MM.1S (cell line): ENCODE results near the gene NRAP.

Source experiments
- CTCF ChIP-seq: fragments of 300-600 bp; sonication (generic); IDR thresholded peaks from 2 replicates; pipeline ENCODE4 v1.5.1; 2016; ENCODE audit warnings: antibody characterized with exemption, low read length, mixed read lengths
- EZH2phosphoT487 ChIP-seq: fragments of 300-600 bp; sonication (generic); IDR thresholded peaks from 2 replicates; pipeline ENCODE4 v1.6.1; 2018; ENCODE audit warnings: antibody characterized with exemption, low read length

GRCh38 chr10:113552701-113553100 lies 111.1 kb downstream of the NRAP start, which contains the start of gene HABP2:
- TF ChIP-seq CTCF, result no peak
- no peak for TF ChIP-seq EZH2phosphoT487
